Gastroesophageal sphincter (tissue), 3 donors: Measurements from ENCODE around the gene CORIN.

Experiments used
- CTCF ChIP-seq, 4 experiments: fragments of 200-600 bp in 2 of 4; fragments of 450-650 bp in 2 of 4; sonication (generic) in 1 of 4; IDR thresholded peaks; one replicate each; pipeline ENCODE4 v1.5.1; 2017 to 2019; ENCODE audit warnings: antibody characterized with exemption in 4 of 4, mild to moderate bottlenecking in 2 of 4, moderate library complexity in 2 of 4
- EP300 ChIP-seq: sonication (generic); formaldehyde crosslinking; IDR thresholded peaks from one replicate; pipeline ENCODE4 v1.6.1; 2017; ENCODE audit warnings: antibody characterized with exemption, mild to moderate bottlenecking
- POLR2A ChIP-seq, 2 donors: fragments of 450-650 bp; IDR thresholded peaks; one replicate each; pipeline ENCODE4 v1.6.1; 2017; ENCODE audit warnings: antibody characterized with exemption in 2 of 2, mild to moderate bottlenecking in 2 of 2, moderate library complexity in 1 of 2
- POLR2AphosphoS5 ChIP-seq: sonication (generic); formaldehyde crosslinking; IDR thresholded peaks from one replicate; pipeline ENCODE4 v1.6.1; 2017; ENCODE audit warnings: antibody characterized with exemption

GRCh38 chr4:47829438-47829837 lies 8.4 kb downstream of the CORIN start:
- TF ChIP-seq CTCF (IDR thresholded peaks at IDR 0.05) (no peak), POLR2AphosphoS5 (no peak), POLR2A (IDR thresholded peaks at IDR 0.05) (no peak), EP300 (no peak)
